Fibroblast of skin of back (primary cell): ENCODE data around the gene CD93.

Experiments used
- DNase-seq: peaks from one replicate; pipeline ENCODE4 v3.0.0-alpha.2; 2013

Gene CD93

GRCh38 chr20:23034721-23035671 is 51.1 kb downstream of the CD93 start, which contains the start of gene SSTR4:
Gene SSTR4 (plus strand): TSS chr20:23035312. CDS start chr20:23035484, 172 bp downstream.
- no peak for DNase-seq

DNA sequence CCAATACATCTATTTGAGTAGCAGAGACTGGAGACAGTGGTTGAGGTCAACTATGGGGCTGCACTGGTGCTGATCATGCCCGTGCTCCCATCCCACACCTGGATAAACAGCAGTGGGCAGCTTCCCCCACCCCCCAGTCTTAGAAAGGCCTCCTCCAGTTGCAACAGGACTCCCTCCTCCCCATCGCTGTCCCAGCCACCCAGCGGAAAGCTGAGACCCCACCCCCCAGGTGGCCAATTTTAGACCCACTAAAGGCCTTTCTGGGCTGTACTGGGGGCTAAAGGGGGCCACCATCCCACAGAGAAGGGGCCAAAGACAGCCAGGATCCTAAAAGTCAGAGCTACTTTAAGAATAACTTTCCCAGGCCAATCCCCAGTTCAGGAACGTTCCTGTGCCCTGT is 52.2 kb downstream of the CD93 start:
- DNase-seq: no peak

GRCh38 chr20:23032750-23033078 is 53.4 kb downstream of the CD93 start:
- DNase-seq: no peak

DNA sequence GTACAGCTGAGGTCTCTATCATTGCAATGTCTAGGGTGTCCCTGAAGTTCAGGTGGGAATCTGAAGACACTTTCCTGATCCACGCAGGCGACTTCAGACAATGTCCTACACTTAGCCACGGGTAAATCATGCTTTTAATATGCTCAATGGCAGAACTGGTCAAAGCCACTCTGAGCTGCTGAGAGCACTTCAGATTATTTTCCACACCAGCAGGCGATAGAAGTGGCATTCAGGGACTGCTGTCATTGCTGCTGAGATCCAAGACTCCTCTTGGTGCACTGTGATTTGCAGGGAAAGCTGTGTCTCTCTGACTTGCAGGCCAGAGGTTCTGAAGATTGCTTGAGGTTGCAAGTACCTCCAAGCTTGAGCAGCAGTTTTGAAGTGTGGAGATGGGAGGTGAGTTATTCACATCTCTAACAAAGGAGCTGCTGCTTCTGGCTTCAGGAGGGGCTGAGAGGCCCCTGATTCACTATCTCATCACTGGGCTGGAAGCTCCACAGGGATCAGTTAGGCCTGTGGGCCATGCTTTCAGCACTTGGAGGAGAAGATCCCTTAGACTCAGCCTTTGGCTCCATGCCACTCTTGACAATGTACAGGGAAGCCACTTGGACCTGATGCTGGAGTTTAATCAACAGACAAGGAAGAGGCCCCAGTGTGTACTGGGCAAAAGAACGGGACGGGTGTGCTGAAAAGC is 53.9 kb downstream of the CD93 start:
- DNase-seq: no peak

GRCh38 chr20:23031346-23031745 is 54.8 kb downstream of the CD93 start:
- DNase-seq: no peak
